GM06990 (cell line): ENCODE measurements around the gene QARS1.

Experiments used
- DNase-seq: peaks from one replicate; pipeline ENCODE4 v3.0.0-alpha.2; 2011; ENCODE audit not compliant: insufficient read length; ENCODE audit errors: extremely low read depth
- H3K27me3 ChIP-seq: replicated peaks from 2 replicates; pipeline ENCODE4 v1.6.0; 2011; ENCODE audit warnings: low read length; ENCODE audit not compliant: control insufficient read depth, insufficient read depth
- H3K36me3 ChIP-seq: 2 replicates; pipeline ENCODE4 v1.5.1; 2011; ENCODE audit warnings: low read length; ENCODE audit not compliant: control insufficient read depth, insufficient read depth
- H3K4me3 ChIP-seq: replicated peaks from 2 replicates; pipeline ENCODE4 v1.5.1; 2011; ENCODE audit warnings: low read depth, mild to moderate bottlenecking, control low read depth, low read length
- TF ChIP-seq, protein P1 (sequence below): IDR thresholded peaks from 2 replicates; pipeline ENCODE4 v1.5.1; 2011; ENCODE audit warnings: low read length, control low read depth, mild to moderate bottlenecking, inconsistent platforms; ENCODE audit not compliant: insufficient read depth, poor library complexity, severe bottlenecking

QARS1 gene

DNA sequence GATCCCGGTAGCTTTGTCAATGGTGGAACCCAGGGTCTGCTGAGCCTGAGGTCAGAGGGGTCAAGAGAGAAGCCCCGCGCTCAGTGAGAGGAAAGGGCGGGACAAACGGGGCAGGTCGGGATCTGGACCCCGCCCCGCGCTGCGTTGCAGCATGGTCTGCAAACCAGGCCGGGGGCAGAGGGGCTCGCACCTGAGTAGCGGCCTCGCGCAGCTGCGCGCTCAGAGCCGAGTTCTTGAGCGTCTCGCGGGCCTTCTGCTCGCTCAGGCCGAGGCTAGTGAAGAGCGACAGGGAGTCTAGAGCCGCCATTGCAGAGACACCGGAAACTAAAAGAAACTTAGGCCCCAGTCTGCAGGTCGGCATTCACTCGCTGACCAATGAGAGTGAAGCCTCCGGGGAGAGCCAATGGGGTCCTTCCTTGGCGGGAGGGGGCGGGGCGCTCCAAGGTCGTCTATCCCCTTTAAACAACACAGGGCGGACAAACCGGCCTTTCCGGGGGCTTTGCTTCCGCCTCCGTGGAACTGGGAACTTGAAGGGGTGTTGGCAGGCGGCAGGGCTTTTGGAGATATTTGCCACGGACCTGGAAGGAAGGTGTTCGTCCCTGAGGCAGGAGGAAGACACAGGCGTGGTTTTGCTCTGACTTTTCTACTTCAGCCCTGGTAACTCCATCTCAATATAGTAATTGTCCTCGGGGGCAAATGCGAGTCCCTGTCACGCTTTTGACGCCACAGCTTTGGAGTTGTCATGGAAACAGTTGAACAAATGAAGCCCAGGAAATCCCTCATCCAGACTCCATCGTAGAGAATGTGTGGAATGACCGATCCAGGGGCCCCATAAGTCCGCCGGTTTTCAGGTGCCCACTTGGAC, at the start of gene QARS1:
Gene QARS1 (minus strand): TSS at position 331 of the 865 bp plus-strand sequence. CDS start 24 bp downstream, at position 307.
- DNase-seq: peak; percentile 89
- H3K27me3 ChIP-seq: no peaks in the 10 kb centered on the region
- peak within 1 kb of the TSS; percentile 85 for H3K4me3 ChIP-seq
- TF ChIP-seq, protein P1, sequence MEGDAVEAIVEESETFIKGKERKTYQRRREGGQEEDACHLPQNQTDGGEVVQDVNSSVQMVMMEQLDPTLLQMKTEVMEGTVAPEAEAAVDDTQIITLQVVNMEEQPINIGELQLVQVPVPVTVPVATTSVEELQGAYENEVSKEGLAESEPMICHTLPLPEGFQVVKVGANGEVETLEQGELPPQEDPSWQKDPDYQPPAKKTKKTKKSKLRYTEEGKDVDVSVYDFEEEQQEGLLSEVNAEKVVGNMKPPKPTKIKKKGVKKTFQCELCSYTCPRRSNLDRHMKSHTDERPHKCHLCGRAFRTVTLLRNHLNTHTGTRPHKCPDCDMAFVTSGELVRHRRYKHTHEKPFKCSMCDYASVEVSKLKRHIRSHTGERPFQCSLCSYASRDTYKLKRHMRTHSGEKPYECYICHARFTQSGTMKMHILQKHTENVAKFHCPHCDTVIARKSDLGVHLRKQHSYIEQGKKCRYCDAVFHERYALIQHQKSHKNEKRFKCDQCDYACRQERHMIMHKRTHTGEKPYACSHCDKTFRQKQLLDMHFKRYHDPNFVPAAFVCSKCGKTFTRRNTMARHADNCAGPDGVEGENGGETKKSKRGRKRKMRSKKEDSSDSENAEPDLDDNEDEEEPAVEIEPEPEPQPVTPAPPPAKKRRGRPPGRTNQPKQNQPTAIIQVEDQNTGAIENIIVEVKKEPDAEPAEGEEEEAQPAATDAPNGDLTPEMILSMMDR: no peak
- peaks cover 27% of the 10 kb centered on the region for H3K36me3 ChIP-seq

DNA sequence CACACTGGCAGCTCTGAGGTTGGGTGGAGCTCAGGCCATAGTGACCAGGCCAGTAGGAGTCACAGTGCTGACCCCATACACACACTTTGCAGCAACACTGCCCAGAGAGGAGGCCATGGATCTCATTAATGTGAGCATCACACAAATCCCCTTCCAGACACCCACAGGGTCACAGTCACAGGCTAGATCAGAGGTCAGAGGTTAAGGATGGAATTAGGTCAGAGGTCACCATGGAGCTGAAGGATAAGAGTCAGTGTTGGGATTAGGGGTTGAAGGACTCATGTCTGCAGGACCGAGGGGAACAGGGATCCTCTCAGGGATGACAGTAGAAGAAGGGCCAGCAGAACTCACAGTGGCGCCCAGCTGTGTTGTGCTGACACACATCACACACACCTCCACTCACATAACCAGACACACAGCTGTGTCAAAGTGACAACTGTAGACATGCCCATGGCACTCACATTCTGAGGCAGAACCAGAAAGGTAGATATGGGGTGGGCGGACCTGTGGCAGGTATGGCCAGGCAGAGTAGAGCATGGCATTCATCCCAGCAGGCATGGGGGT, 48.9 kb upstream of the QARS1 start:
- Histone ChIP-seq H3K36me3 (no peaks in the 10 kb centered on the region), H3K27me3 (no peaks in the 10 kb centered on the region), H3K4me3 (no peak overlapping the region)
- no peak for DNase-seq
- TF ChIP-seq, protein P1: no peak

DNA sequence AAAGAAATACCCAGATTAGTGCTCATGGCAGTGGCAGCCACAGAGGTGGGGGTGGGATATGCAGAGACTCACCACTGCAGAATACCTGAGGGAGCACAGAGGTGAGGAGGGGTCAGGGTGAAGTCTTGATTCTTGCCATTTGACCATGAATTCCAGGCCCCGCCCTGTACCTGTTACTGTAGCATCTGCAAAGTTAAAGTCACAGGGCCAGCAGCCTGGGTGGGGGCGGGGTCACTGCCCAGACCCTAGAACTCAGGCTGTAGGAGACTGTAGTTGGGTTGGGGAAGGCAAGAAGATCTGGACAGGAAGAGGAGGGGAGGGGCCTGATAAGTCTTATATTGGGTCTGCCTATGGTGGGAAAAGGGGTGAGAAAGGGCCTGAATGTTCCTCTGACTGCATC, 47.1 kb upstream of the QARS1 start:
- Histone ChIP-seq H3K27me3 (no peaks in the 10 kb centered on the region), H3K4me3 (no peak overlapping the region), H3K36me3 (no peaks in the 10 kb centered on the region)
- DNase-seq: no peak
- TF ChIP-seq, protein P1: no peak

DNA sequence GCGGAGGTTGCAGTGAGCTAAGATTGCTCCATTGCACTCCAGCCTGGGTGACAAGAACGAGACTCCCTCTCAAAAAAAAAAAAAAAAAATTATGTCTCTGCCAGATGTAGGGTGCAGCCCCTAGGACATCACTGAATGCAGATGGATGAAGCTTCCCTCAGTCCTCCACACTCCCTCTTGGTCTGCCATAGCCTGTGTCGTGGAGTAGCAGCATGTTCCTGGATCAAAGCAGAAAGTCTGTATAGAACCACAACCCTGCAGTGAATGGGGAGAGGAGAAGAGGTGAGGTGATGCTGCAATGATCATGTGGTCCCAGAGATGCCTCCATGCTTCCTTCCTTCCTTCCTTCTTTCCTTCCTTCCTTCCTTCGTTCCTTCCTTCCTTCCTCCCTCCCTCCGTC, 43.6 kb upstream of the QARS1 start:
- no peak for DNase-seq
- no peaks in the 10 kb centered on the region for H3K27me3 ChIP-seq
- TF ChIP-seq, protein P1: no peak
- H3K36me3 ChIP-seq: no peaks in the 10 kb centered on the region
- H3K4me3 ChIP-seq: no peak overlapping the region

GRCh38 chr3:49140080-49140479, 35.5 kb upstream of the QARS1 start:
- H3K27me3 ChIP-seq: no peaks in the 10 kb centered on the region
- no peaks in the 10 kb centered on the region for H3K36me3 ChIP-seq
- H3K4me3 ChIP-seq: no peak overlapping the region
- TF ChIP-seq, protein P1: no peak
- no peak for DNase-seq
